D721Med (cell line): ENCODE data around the gene CDC123.
"Not testable (repeated sequence)": the region's sequence is repeated elsewhere in the genome, so short reads cannot be mapped to it uniquely, and the experiment has no call there.

Experiments
- DNase-seq: peaks from one replicate; pipeline ENCODE4 v3.0.0; 2011; ENCODE audit warnings: low spot score; ENCODE audit not compliant: insufficient read length
- FAIRE-seq: peaks from 2 replicates; lab custom pipeline; 2011; peaks lifted over from hg19 to GRCh38; lab: Jason Lieb, UNC
- TF ChIP-seq, protein P1 (sequence below): IDR thresholded peaks from 2 replicates; pipeline ENCODE4 v1.5.1; 2012; ENCODE audit warnings: mild to moderate bottlenecking, control low read depth; ENCODE audit not compliant: insufficient read depth; ENCODE audit errors: missing control alignments

CDC123 gene

DNA sequence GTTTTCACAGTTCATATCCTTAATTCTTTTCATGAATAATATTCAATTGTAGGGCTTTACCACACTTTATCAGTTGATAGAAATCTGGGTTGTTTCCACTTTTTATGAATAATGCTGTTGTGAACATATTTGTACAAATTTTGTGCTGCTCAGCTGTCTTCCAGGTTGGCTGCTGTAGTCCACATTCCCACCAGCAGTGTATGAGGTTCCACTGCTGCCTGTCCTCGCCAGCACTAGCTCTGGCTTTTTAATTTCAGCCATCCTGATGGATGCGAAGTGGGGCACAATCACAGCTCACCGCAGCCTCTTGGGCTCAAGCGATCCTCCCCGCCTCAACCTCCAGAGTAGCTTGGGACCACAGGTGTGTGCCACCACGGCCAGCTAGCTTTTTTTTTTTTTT, 33.1 kb upstream of the CDC123 start:
- DNase-seq: no peak
- TF ChIP-seq, protein P1, sequence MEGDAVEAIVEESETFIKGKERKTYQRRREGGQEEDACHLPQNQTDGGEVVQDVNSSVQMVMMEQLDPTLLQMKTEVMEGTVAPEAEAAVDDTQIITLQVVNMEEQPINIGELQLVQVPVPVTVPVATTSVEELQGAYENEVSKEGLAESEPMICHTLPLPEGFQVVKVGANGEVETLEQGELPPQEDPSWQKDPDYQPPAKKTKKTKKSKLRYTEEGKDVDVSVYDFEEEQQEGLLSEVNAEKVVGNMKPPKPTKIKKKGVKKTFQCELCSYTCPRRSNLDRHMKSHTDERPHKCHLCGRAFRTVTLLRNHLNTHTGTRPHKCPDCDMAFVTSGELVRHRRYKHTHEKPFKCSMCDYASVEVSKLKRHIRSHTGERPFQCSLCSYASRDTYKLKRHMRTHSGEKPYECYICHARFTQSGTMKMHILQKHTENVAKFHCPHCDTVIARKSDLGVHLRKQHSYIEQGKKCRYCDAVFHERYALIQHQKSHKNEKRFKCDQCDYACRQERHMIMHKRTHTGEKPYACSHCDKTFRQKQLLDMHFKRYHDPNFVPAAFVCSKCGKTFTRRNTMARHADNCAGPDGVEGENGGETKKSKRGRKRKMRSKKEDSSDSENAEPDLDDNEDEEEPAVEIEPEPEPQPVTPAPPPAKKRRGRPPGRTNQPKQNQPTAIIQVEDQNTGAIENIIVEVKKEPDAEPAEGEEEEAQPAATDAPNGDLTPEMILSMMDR: no peak

DNA sequence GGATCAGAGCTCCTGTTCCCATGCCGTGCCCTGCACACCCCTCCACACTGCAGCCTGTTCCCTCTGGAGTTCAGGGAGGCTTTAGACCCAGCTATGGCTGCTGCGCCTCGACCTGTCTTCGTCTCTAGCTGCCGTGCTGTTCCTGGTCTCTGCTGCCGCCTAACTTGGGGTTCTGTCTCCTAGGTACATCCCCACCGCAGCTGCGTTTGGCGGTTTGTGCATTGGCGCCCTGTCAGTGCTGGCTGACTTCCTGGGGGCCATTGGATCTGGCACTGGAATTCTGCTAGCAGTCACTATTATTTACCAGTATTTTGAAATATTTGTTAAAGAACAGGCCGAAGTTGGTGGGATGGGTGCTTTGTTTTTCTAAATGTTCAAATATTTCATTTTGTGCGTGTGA, 31.9 kb upstream of the CDC123 start:
- DNase-seq (no peak), FAIRE-seq (no peak)
- TF ChIP-seq, protein P1: no peak

More for the DNA sequence above, 33.1 kb upstream of the CDC123 start:
- FAIRE-seq: no peak

DNA sequence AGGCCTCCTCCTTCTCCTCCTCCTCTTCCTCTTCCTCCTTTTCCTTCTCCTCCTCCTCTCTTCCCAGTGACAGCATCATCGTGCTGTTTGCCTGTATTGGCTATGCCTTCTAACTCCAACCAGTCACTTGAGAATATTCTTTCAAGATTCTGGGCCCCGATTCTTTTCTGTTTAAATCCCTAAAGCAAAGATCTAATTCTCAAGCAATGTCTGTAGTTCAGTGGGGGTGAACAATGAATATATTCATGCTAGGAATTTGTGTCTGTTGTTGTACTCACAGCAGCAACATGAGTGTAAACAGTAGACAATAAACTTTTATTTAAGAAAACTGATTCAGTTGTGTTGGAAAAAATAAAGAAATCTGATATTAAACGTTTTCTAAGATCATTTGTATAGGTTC, 31.0 kb upstream of the CDC123 start:
- DNase-seq: no peak
- TF ChIP-seq, protein P1: no peak
- no peak for FAIRE-seq

DNA sequence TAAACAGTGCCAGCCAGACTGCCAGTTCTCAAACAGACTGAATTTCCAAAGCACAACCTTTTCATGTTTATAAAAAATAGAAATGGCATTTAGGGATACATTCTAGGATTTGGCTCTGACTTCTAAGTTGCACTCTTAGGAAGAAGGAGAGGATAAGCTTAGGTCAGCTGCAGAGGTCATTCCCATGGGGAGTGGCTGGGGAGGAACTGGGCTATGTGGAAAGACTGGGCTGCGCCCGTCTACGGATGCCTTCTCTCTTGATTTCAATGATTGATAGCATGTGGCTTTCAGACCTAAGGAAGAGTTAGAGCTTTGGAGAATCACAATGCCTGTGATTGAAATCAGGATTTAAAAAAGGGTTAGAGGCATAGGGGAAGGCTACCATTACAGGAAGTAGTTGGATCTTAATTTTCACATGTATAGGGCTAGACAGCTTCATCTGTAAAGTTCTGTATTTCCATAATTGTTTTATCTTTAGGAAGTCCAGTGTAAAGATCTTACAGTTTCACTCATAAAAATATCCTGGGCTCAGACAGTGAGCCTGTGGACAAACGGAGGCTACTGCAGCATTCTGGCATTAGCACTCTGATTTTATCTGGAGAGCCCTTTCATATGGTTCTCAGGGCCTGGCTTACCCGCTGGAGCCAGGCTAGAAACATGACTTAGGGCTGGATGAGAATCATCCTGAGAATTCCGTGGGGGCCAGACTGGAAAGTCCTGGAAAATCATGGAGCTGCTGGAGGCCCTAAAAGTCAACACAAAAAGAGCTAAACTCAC, 29.8 kb upstream of the CDC123 start:
- no peak for FAIRE-seq
- DNase-seq: no peak
- TF ChIP-seq, protein P1: no peak

DNA sequence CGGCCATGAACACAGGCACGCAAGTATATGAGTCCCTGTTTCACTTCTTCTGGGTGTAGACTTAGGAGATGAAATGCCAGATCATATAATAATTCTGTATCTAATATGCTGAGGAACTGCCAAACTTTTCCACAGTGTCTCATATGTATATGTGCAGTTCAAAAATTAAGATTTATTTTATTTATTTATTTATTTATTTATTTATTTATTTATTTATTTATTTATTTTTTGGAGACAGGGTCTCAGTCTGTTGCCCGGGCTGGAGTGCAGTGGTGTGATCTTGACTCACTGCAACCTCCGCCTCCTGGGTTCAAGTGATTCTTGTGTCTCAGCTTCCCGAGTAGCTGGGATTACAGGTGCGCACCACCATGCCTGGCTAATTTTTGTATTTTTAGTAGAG, 24.5 kb upstream of the CDC123 start:
- not testable (repeated sequence) for DNase-seq, FAIRE-seq

DNA sequence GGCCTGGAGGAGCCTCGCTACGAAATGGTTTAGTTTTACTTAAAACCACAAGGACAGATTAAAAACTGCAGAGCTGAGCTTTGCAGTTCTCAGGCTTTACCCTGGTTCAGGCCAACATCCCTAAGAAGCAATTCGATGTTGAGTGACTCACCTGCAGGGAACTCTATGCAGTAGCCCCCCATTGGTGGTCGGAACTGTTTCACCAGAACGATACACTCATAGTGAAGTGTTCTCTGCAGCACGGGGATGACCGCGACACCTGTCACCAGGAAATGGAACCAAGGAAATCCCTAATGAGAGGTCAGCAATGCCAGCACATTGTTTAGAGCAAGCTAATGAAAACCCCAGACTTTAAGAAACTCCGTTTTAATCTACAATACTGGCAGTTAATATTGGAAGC, 18.3 kb upstream of the CDC123 start:
- FAIRE-seq (no peak), DNase-seq (no peak)
- TF ChIP-seq, protein P1: no peak

DNA sequence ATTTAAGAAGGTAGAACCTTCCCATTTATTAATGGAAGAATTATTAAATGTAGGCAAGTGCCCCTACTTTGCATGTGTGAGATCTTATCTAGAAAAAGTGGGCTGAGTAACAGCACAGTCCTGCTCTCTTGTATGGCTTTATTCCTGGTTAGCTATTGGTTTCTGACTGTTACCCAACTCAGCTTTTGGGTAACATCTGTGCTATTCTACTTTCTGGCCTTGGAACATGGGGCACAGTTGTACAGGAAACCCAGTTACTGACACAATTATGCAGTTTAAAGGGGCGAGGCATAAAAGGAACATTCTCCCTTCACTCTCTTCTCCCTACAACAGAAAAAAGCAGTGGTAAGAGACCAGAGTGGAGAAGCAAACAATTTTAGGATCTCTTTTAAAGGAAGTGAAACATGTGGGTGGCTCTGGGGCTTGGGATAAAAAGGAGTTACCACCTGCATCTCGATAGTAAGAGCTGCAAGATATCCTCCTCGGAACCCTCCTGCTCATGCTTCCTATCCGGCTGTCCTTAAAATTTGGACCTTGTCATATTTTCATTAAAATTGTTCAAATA, 16.3 kb upstream of the CDC123 start:
- DNase-seq (no peak), FAIRE-seq (no peak)
- TF ChIP-seq, protein P1: no peak
